UCSD-AML1 (cell line): Measurements from ENCODE around the gene GUCY1A2.

Experiments
- DNase-seq: peaks from one replicate; lab custom pipeline; 2025; ENCODE audit not compliant: unreplicated experiment; lab: John Stamatoyannopoulos, UW

GUCY1A2 gene

DNA sequence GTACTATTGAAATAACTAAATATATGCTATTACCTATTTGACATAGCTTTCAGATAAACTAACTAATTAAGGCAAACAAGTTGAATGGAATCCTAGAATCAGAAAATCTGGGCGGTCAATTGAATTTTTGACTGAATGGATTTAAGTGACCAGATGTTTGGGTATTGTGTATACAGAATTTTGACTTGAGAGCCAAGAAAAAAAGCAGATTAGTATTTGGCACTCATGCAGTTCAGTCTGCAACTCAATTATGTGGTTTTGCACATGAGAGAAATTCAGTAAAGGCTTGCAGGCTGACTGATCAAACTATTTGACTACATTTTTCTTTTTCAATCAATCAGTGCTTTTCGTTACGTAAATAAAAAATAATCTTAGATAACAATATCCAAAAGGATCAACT lies 254.8 kb downstream of the GUCY1A2 start:
- no peak for DNase-seq

GRCh38 chr11:106761745-106762144 lies 256.5 kb downstream of the GUCY1A2 start:
- no peak for DNase-seq

DNA sequence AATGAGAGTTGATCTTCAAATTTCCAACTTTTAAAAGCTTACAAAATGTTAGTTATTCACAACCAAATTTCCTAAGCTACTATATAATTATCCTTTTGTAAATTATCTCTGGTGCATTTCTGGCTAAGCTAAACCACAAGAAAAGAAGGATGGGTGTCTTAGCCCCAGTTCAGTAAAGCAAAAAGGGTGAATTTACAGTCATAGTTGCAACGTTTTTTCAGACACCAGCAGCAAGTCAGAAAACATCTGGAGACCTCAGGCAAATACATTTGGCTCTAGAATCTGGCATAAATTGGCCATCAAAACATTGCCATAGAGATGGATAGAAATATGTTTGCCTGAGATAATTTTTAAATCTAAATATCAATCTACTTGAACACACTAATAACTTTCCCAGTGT lies 257.0 kb downstream of the GUCY1A2 start:
- DNase-seq = no peak

DNA sequence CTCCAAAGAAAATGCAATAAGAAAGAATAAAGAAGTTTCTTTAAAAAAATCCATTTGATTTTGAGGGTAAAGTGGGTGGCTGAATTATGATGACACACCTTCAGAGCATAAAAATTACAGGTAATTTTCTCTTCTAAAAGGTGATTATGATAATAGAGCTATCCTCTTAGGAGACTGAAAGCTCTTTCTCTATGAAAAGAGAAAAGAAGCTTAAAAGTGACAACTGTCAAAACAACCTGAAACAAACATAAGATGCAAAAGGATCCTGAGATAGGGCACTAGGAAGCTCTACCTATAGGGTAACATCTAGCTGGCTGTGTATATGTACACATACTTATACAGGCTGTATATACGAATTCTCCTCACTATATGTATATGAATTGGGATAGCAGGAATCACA lies 270.2 kb downstream of the GUCY1A2 start:
- DNase-seq = no peak

GRCh38 chr11:106745941-106746340 lies 272.3 kb downstream of the GUCY1A2 start:
- no peak for DNase-seq

DNA sequence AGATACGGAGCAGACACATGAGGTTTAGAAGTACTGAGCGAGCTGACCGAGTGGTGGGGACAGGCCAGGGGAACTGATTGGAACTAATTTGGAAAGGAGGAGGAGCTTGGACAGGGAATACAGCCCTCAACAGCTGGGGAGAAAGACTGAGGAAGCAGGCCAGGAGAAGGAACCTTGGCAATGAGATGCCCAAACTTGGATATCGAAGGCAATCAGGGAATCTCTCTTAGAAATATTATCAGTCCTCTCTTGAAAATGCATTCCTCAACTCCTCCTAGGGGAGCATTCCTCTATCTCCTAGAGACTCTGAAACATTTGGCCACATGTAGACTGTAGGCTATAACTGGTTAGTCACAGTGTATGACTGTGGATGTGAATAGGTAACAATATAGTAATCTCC lies 284.6 kb downstream of the GUCY1A2 start:
- no peak for DNase-seq

DNA sequence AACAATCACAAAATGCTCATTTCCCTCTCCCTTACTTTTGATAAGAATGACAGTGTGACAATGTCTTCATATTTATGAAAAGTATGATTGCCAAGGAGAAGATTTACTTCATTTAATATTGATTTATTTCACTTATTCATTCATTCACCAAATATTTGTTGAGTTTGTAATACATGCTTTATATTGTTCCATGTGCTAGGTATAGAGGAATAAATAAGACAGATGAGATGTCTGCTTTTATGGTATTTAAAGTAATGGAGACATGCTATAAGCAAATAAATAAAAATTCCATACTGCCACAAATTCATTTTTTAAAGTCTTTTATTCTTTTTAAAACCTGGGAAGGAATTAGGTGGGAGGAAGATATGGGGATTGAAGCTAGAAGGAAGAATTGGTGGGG lies 289.4 kb downstream of the GUCY1A2 start:
- no peak for DNase-seq

DNA sequence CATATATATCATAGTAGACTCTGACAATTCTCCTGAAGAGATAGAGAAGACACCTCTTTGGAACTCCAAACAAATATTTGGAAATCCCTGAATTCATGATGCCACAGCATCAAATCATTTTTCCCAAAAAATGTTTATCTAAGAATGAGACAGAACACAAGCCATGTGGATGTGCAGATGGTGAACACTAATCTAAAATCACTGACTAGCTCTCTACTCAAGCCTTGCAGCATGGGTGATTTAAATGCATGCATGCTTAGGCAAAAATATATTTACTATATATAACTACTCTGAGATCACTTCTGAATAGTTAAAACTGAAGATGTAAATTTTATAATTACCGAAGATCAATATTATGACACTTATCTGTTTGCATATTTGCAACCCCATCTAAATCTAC lies 289.9 kb downstream of the GUCY1A2 start:
- no peak for DNase-seq

DNA sequence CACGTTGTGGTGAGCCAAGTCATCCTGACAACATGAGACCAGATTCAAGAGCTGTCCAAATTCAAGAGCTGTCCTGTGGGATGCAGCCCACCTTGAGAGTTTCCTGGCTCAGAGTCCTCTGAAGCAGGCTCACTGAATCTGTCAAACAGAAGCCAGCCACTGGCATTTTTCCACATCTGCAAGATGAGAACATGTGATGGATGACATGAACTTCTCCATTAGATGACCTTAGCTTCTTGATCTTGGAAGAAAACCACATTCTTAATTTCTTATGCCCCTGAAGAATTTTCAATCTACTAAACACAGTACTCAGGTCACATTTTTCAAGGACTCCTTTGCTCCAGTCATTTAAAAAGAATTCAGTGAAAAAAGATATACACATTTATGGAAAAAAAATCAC lies 291.0 kb downstream of the GUCY1A2 start:
- DNase-seq = no peak

DNA sequence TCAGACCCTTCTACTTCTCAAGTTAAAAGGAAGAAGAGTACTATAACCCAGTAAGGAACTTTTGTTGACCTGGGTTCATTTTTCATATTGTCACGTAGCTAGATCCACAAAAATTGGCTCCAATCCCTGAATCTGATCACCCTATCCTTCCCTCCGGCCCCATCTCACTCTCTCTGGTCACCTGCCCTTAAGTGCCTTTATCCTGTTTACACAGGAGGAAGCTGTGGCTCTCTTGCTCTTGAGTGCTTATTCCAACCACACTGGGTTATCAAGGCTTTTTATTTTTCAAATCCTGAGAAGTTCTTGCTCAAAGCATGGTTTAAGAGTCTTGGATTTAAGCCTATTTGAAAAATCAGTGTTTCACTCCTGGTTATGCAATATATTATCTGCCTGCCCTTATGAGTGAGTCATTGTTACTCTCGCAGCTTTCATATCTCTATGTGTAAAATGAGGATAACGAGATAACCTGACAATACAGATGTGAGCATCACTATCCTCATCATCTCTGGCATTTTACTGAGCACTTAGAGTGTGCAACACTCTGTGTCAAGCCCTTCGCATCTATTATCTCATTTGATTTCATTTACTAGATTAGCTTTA lies 293.9 kb downstream of the GUCY1A2 start:
- DNase-seq = no peak

GRCh38 chr11:106723071-106723470 lies 295.2 kb downstream of the GUCY1A2 start:
- no peak for DNase-seq

DNA sequence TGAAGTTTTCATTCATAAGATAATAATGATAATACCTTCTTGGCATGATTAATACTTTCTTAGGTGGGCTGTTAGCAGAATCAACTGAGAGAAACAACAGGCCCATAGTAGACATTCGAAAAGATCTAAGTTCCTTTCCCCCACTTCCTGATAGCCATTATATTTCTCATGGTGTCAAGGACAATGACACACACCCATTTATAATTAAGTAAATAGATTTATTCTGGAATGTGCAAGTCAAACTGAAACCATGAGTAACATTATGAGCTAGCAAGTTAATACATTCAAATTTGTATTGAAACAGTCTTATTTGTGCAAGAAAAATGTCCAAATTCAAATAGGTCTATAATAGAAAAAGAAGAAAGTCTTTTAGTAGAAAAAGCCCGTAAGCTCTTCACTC lies 301.1 kb downstream of the GUCY1A2 start:
- no peak for DNase-seq

DNA sequence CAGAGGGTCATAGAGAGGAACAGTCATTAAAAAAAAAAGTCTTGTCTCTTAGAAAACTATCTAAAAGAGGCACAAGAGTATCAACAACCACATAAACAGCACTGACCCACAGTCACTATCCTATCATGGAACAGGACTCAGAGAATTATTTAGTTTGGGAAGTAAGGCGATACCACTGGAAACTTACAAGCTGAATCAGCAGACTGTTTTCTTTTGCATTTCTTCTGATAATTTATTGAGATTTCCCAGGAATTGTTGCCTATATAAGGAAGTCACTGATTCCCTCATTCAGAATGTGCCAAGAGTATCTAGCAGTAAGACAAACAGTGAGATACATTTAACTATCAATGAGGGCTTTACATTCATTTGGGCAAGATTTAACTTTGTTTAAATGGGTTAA lies 304.1 kb downstream of the GUCY1A2 start:
- no peak for DNase-seq

DNA sequence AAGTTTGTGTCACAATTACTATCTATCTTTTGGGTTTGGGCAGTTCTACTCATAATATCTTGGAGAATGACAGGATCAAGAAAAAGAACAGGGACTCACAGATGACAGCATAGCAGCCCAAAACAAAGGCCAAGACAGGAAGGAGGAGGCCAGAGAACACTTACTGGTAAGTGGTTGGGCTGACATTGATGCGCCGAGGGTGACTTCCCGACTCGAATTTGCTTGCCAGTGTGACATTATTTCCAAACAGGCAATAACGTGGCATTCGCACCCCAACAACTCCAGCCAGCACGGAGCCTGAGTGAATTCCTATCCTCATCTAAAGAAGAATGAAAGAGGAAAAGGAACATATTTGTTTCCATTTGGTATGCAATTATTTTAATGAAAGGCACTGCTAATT lies 309.9 kb downstream of the GUCY1A2 start:
- DNase-seq = no peak

DNA sequence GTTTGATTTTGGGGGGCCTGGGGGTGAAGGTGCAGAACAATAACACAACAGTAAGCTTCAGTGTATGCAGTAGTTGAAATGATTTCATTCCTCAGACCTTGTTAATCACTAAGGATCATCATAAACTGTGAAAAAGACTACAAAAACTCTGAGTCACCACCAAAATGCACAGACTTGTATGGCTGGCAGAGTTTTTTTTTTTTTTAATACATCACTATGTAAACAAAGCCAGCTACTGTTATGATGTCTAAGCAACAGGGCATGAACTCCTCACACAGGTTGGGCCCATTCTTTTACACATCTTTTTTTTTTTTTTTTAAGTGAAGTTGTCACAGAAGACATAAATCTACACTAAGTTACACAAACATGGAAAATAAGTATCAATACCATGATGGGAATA lies 311.9 kb downstream of the GUCY1A2 start:
- no peak for DNase-seq

DNA sequence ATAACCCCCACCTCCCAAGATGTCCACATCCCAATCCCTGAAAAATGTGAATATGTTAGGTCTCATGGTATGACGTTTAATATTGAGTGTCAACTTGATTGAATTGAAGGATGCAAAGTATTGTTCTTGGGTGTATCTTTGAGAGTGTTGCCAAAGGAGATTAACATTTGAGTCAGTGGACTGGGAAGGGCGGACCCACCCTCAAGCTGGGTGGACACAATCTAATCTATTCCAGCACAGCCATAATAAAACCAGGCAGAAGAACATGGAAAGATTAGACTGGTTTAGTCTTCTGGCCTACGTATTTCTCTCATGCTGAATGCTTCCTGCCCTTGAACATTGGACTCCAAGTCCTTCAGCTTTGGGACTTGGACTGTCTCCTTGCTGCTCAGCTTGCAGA lies 315.5 kb downstream of the GUCY1A2 start:
- no peak for DNase-seq

DNA sequence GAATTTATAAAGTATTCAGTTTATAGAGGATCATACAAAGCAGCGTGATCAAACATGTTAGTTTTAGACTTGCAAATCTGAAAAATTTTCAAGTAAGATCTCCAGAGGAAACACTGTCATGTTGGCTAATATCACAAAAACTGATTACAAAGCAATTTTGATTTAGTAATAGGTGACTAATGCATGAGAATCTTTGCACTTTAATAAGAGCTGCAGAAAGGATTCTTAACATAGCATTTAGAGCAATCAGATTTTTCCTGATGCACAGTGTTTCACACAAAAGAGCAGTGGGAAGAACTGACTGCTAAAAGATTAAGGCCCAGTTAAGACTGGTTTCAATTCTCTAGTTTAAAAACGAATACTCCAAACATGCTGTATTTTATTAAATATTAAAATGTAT lies 321.2 kb downstream of the GUCY1A2 start:
- DNase-seq = no peak

DNA sequence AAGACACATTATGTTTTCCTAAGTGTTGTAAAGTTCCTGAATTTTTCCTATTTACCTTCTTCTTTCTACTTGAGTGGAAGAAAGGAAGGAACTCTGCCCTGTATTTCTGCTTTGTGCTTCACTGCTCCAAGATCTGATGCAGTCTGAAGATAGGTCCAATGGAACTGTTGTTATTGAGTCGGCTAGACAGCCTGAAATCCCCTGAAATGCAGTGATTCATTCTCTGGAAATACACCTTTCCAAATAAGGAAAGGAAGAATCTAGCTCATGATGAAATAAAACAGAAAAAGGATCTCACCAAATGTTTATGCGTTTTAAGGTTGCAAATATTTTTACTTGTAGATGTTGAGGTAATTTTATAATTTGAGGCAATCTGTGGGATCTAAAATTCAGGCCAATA lies 322.8 kb downstream of the GUCY1A2 start:
- DNase-seq = no peak

GRCh38 chr11:106694501-106694900 lies 323.8 kb downstream of the GUCY1A2 start:
- DNase-seq = no peak

DNA sequence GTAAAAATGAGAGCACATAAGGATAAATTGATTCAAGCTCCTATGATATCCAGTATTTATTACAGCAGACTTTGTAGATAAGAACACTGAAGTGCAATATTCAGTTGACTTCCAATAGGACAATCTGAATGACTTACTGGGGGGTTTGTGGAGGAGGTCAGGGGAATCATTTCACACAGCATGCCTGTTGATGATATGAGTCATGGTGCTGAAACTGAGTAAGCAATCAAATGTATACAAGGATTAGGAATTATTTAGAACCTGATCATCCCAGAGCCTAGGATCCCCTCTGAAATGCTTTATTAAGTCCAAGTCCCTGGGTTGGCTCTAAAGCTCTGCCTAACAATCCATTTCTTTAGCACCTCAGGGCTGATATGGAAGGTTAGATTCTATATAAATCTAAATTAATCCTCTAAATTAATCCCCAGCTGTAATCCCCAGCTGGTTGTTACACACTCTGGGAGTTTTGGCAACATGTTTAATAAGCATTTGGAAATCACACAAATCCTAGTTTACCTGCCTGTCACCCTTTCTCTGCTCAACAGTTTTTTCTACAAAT lies 326.4 kb downstream of the GUCY1A2 start:
- no peak for DNase-seq

DNA sequence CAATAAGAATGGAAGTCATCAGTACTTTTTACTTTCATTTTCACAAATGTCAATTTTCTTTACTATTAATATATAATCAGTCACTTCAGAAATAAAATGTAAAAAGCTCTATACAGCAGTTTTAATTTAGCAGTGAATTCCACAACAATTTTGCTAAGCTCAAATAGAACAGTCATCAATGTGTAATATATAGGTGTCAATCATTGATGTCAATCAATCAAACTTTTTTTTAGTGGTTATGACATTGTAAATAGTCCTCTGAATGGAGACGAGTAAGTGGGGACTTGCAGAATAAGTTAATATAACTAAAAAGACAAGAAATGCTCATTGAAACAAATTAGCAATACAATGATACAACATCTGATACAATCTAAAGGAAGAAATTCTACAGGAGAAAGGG lies 327.4 kb downstream of the GUCY1A2 start:
- DNase-seq = no peak

GRCh38 chr11:106684944-106685343 lies 333.3 kb downstream of the GUCY1A2 start:
- DNase-seq = no peak

DNA sequence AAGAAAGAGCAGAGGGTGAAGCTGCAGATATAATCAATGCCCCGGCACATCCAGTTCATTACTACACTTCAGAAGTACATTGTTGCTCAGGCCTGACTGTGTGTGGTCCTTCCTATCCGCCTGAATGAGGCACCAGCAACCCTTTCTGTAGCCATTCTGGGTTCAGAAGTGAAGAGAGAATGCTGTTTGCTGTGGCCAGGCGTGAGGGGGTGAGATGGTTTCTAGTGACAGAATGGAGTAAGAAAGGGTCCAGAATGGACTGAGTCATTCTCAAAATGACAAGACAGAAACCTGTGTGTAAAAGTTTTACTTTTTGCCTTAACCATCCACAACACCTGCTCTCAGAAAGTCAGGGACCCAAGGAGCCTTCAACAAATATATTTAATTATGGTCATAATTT lies 334.8 kb downstream of the GUCY1A2 start:
- DNase-seq = no peak
